ENCODE measurements around the gene ACSL3. TPM values are rescaled to one million over a fixed set of nuclear protein-coding genes. Genes with fewer than 3 reads are reported as not detected.

Gene ACSL3
- total RNA-seq, 1 experiment from 2014 or later, result 100 TPM

DNA sequence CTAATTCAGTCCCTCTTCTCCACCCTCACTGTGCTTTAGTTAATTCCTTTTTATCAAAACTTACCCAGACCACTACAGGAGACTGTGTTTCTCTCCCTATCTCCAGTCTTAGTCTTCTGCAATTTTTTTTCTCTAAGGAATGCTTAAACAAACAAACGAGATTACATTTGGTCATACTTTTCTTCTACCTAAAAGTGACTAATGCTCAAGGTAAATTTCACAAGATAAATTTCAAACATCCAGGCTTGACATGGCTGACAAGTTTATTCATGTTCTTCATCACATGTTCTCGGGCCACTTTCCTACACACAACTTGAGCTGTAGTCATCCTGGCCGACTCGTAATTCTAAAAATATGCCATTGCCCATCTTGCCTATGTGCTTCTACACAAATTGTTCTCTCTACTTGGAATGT lies 23.2 kb upstream of the ACSL3 start (continued):
- TF ChIP-seq, protein P1, sequence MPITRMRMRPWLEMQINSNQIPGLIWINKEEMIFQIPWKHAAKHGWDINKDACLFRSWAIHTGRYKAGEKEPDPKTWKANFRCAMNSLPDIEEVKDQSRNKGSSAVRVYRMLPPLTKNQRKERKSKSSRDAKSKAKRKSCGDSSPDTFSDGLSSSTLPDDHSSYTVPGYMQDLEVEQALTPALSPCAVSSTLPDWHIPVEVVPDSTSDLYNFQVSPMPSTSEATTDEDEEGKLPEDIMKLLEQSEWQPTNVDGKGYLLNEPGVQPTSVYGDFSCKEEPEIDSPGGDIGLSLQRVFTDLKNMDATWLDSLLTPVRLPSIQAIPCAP (CRISPR knock-in tag; IDR thresholded peaks at IDR 0.05), result no peak
- TF ChIP-seq FOXJ3 (CRISPR knock-in tag; IDR thresholded peaks at IDR 0.05; ENCODE audit: borderline replicate concordance) (no peak), NFYB (CRISPR knock-in tag; conservative IDR thresholded peaks at IDR 0.05; ENCODE audit: low read depth) (no peak)
- TF ChIP-seq, protein P2, sequence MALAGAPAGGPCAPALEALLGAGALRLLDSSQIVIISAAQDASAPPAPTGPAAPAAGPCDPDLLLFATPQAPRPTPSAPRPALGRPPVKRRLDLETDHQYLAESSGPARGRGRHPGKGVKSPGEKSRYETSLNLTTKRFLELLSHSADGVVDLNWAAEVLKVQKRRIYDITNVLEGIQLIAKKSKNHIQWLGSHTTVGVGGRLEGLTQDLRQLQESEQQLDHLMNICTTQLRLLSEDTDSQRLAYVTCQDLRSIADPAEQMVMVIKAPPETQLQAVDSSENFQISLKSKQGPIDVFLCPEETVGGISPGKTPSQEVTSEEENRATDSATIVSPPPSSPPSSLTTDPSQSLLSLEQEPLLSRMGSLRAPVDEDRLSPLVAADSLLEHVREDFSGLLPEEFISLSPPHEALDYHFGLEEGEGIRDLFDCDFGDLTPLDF (CRISPR knock-in tag; IDR thresholded peaks at IDR 0.05), result no peak
- TF ChIP-seq, protein P3, sequence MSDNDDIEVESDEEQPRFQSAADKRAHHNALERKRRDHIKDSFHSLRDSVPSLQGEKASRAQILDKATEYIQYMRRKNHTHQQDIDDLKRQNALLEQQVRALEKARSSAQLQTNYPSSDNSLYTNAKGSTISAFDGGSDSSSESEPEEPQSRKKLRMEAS (CRISPR knock-in tag; IDR thresholded peaks at IDR 0.05), result no peak

DNA sequence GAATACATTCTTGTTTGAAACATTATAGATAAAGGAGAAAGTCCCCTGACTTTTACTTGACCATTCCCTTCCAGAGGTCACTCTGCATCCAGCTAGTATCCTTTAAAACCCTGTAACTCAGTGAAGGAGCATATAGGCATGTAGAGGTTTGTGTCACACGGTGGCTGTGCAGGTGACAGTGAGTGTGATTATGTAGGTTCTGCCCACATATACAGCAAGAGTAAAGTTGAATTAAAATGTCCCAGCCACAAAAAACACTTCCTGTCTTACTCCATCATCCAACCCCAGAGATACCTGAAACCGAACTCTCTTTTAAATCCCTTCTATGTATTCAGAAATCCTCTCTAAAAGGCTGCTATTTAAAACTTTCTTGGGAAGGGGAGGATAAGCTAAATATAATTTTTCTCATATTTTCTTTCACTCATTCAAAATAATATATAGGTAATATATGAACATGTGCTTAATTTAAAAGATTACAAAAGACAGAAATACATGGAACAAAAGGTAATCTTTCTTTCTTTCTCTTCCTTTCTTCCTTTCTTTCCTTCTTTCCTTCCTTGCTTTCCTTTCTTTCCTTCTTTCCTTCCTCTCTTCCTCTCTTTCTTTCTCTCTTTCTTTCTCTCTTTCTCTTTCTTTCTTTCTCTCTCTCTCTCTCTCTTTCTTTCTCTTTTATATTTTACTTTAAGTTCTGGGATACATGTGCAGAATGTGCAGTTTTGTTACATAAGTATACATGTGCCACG lies 20.6 kb upstream of the ACSL3 start:
- Mint-ChIP-seq H3K4me3 (no peak overlapping the region), H3K27ac (no peak overlapping the region), H3K9me3 (peaks cover 6% of the 10 kb centered on the region; the same call in 1 of the 2 replicates), H3K4me1 (no peaks in the 10 kb centered on the region), H3K27me3 (ENCODE audit: low read depth) (no peaks in the 10 kb centered on the region), H3K36me3 (no peaks in the 10 kb centered on the region)
- CTCF ChIA-PET, result no interaction called here
- DNase-seq (ENCODE audit: low spot score), result no peak
- POLR2A ChIA-PET, result no interaction called here
- TF ChIP-seq SMAD4 (CRISPR knock-in tag; IDR thresholded peaks at IDR 0.05), result no peak
- TF ChIP-seq, protein P4, sequence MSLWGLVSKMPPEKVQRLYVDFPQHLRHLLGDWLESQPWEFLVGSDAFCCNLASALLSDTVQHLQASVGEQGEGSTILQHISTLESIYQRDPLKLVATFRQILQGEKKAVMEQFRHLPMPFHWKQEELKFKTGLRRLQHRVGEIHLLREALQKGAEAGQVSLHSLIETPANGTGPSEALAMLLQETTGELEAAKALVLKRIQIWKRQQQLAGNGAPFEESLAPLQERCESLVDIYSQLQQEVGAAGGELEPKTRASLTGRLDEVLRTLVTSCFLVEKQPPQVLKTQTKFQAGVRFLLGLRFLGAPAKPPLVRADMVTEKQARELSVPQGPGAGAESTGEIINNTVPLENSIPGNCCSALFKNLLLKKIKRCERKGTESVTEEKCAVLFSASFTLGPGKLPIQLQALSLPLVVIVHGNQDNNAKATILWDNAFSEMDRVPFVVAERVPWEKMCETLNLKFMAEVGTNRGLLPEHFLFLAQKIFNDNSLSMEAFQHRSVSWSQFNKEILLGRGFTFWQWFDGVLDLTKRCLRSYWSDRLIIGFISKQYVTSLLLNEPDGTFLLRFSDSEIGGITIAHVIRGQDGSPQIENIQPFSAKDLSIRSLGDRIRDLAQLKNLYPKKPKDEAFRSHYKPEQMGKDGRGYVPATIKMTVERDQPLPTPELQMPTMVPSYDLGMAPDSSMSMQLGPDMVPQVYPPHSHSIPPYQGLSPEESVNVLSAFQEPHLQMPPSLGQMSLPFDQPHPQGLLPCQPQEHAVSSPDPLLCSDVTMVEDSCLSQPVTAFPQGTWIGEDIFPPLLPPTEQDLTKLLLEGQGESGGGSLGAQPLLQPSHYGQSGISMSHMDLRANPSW (CRISPR knock-in tag; conservative IDR thresholded peaks at IDR 0.05; ENCODE audit: low read depth), result no peak
- TF ChIP-seq NR2C2 (CRISPR knock-in tag; IDR thresholded peaks at IDR 0.05), result no peak
- TF ChIP-seq TEAD4 (CRISPR knock-in tag; IDR thresholded peaks at IDR 0.05), result no peak
- no peak for TF ChIP-seq NR3C1 (CRISPR knock-in tag; conservative IDR thresholded peaks at IDR 0.05; ENCODE audit: low read depth)
- no peak for TF ChIP-seq ZNF317 (CRISPR knock-in tag; IDR thresholded peaks at IDR 0.05; ENCODE audit: borderline replicate concordance, low read depth)
- TF ChIP-seq, protein P5, sequence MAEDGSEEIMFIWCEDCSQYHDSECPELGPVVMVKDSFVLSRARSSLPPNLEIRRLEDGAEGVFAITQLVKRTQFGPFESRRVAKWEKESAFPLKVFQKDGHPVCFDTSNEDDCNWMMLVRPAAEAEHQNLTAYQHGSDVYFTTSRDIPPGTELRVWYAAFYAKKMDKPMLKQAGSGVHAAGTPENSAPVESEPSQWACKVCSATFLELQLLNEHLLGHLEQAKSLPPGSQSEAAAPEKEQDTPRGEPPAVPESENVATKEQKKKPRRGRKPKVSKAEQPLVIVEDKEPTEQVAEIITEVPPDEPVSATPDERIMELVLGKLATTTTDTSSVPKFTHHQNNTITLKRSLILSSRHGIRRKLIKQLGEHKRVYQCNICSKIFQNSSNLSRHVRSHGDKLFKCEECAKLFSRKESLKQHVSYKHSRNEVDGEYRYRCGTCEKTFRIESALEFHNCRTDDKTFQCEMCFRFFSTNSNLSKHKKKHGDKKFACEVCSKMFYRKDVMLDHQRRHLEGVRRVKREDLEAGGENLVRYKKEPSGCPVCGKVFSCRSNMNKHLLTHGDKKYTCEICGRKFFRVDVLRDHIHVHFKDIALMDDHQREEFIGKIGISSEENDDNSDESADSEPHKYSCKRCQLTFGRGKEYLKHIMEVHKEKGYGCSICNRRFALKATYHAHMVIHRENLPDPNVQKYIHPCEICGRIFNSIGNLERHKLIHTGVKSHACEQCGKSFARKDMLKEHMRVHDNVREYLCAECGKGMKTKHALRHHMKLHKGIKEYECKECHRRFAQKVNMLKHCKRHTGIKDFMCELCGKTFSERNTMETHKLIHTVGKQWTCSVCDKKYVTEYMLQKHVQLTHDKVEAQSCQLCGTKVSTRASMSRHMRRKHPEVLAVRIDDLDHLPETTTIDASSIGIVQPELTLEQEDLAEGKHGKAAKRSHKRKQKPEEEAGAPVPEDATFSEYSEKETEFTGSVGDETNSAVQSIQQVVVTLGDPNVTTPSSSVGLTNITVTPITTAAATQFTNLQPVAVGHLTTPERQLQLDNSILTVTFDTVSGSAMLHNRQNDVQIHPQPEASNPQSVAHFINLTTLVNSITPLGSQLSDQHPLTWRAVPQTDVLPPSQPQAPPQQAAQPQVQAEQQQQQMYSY (CRISPR knock-in tag; IDR thresholded peaks at IDR 0.05), result no peak
- no peak for TF ChIP-seq ESRRA (CRISPR knock-in tag; IDR thresholded peaks at IDR 0.05; ENCODE audit: borderline replicate concordance)
- TF ChIP-seq FOXK1 (CRISPR knock-in tag; IDR thresholded peaks at IDR 0.05), result no peak
- TF ChIP-seq FOXP1 (CRISPR knock-in tag; IDR thresholded peaks at IDR 0.05; ENCODE audit: borderline replicate concordance), result no peak
- ATAC-seq, result no peak

Measured in WTC11 (cell line).